ENCODE measurements around the gene SGCE. TPM values are rescaled to one million over a fixed set of nuclear protein-coding genes. Genes with fewer than 3 reads are reported as not detected.
"Not testable (repeated sequence)": the region's sequence is repeated elsewhere in the genome, so short reads cannot be mapped to it uniquely, and the experiment has no call there.

SGCE gene
- total RNA-seq, result 10 to 100 TPM in 1 of 3 donors, 1 to 10 TPM in 2; 6.8 to 70.2 (median 6.8) TPM
- long read RNA-seq, donor 1, transcript SGCE-299 (11 exons, 1,614 nt), result major isoform, 34 of 49 reads
- long read RNA-seq, donor 1, partial matches to known transcripts, result 7 of 49 reads
- long read RNA-seq, donor 1, other reads (novel, unspliced or antisense), result 4 of 49 reads
- long read RNA-seq, donor 2, partial matches to known transcripts, result 0 of 2 reads
- long read RNA-seq, donor 2, other reads (novel, unspliced or antisense), result 1 of 2 reads

GRCh38 chr7:94655848-94656657, at the start of gene SGCE:
Gene SGCE (minus strand): TSS chr7:94656133. CDS start chr7:94656098, 35 bp downstream.
- TF ChIP-seq CTCF (IDR thresholded peaks at IDR 0.05), result peak; percentile 37
- H3K4me1 ChIP-seq (ENCODE audit: low read depth), result peaks cover 12% of the 10 kb centered on the region
- ATAC-seq, result peak; percentile 21
- peak within 1 kb of the TSS; percentile 14 for H3K4me3 ChIP-seq
- peaks cover 2% of the 10 kb centered on the region for H3K9me3 ChIP-seq
- peak; percentile 62 to 70 (median 63) for DNase-seq
- intact Hi-C loops (cut with DNase I, micrococcal nuclease), result no loop called here
- H3K36me3 ChIP-seq (ENCODE audit: low read depth), result no peaks in the 10 kb centered on the region

GRCh38 chr7:94705155-94706021, 49.5 kb upstream of the SGCE start:
- DNase-seq; H3K4me1 ChIP-seq (ENCODE audit: low read depth); H3K9me3 ChIP-seq; ATAC-seq; H3K4me3 ChIP-seq; intact Hi-C loops (cut with DNase I, micrococcal nuclease); H3K36me3 ChIP-seq (ENCODE audit: low read depth): not testable (repeated sequence)

- ATAC-seq (no peak), DNase-seq (no peak)
- no peaks in the 10 kb centered on the region for H3K9me3 ChIP-seq
- no peaks in the 10 kb centered on the region for H3K4me1 ChIP-seq (ENCODE audit: low read depth)
- no peak overlapping the region for H3K4me3 ChIP-seq
- no peaks in the 10 kb centered on the region for H3K36me3 ChIP-seq (ENCODE audit: low read depth)
- TF ChIP-seq CTCF (IDR thresholded peaks at IDR 0.05), result no peak
- intact Hi-C loops (cut with DNase I, micrococcal nuclease), result no loop called here
Observed at GRCh38 chr7:94701555-94701973, 45.6 kb upstream of the SGCE start.

GRCh38 chr7:94700926-94701554, 45.1 kb upstream of the SGCE start:
- no peak for TF ChIP-seq CTCF (IDR thresholded peaks at IDR 0.05)
- DNase-seq, result no peak
- Histone ChIP-seq H3K4me1 (ENCODE audit: low read depth) (no peaks in the 10 kb centered on the region), H3K36me3 (ENCODE audit: low read depth) (no peaks in the 10 kb centered on the region), H3K9me3 (no peaks in the 10 kb centered on the region), H3K4me3 (no peak overlapping the region)
- no peak for ATAC-seq
- intact Hi-C loops (cut with DNase I, micrococcal nuclease), result no loop called here

- Histone ChIP-seq H3K4me3 (no peak overlapping the region), H3K9me3 (no peaks in the 10 kb centered on the region), H3K36me3 (ENCODE audit: low read depth) (no peaks in the 10 kb centered on the region), H3K4me1 (ENCODE audit: low read depth) (no peaks in the 10 kb centered on the region)
- ATAC-seq (peak; percentile 17), DNase-seq (no peak)
- intact Hi-C loops (cut with DNase I, micrococcal nuclease), result no loop called here
- no peak for TF ChIP-seq CTCF (IDR thresholded peaks at IDR 0.05)
Observed at GRCh38 chr7:94698275-94698674, 42.3 kb upstream of the SGCE start.

All from mucosa of descending colon (tissue), 3 donors.